ENCODE results near the gene FHIT.

DNA sequence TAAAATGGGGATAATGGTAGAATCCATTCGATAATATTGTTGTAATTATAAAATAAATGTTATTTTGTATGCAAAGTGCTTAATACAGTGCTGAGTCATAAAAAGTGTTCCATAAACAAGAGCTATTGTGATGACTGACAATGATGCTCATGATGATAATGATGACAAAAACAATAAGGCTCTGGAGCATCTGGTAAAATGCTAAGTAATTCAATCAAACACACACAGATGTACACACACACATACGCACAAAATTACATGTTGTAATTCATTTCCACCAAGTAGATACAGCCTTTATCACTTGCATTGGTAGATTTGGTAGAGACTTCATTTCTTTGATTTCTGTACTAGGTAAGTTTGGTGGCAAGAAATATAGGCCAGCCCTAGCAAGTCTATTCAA lies 163.8 kb downstream of the FHIT start:
- TF ChIP-seq, protein P1, sequence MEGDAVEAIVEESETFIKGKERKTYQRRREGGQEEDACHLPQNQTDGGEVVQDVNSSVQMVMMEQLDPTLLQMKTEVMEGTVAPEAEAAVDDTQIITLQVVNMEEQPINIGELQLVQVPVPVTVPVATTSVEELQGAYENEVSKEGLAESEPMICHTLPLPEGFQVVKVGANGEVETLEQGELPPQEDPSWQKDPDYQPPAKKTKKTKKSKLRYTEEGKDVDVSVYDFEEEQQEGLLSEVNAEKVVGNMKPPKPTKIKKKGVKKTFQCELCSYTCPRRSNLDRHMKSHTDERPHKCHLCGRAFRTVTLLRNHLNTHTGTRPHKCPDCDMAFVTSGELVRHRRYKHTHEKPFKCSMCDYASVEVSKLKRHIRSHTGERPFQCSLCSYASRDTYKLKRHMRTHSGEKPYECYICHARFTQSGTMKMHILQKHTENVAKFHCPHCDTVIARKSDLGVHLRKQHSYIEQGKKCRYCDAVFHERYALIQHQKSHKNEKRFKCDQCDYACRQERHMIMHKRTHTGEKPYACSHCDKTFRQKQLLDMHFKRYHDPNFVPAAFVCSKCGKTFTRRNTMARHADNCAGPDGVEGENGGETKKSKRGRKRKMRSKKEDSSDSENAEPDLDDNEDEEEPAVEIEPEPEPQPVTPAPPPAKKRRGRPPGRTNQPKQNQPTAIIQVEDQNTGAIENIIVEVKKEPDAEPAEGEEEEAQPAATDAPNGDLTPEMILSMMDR (IDR thresholded peaks at IDR 0.05) = no peak
- TF ChIP-seq POLR2A (IDR thresholded peaks at IDR 0.05) = no peak
